HCT116 (cell line): Measurements from ENCODE around the gene MRFAP1. TPM values are rescaled to one million over a fixed set of nuclear protein-coding genes. Genes with fewer than 3 reads are reported as not detected.

ENCODE experiments used
- ATAC-seq: fragments of 200-7000 bp; cut with Tn5 transposase; 2 replicates; pipeline ENCODE4 v1.9.1; 2020; ENCODE audit warnings: mild to moderate bottlenecking, moderate library complexity
- BruUV-seq: library from RNA; stranded (reverse); fragments of 400-500 nt; replicated peaks from 2 replicates; lab custom pipeline; 2021; lab: Mats Ljungman, UMichigan
- CTCF ChIA-PET: fragments of 300-600 bp; sonication (Branson Sonifier 250); formaldehyde crosslinking; loops from one replicate; lab custom pipeline; 2021; ENCODE audit warnings: antibody characterized with exemption; lab: Charles Lee
- POLR2A ChIA-PET: fragments of 300-600, 350-600 bp; sonication (Branson Sonifier 250); formaldehyde crosslinking; loops from one replicate; lab custom pipeline; 2021; ENCODE audit warnings: antibody characterized with exemption; lab: Charles Lee
- RAD21 ChIA-PET, 2 experiments: fragments of 300-600 bp; sonication (Branson Sonifier 250); formaldehyde crosslinking; loops; one replicate each; lab custom pipeline; 2023; ENCODE audit warnings: low total read pairs in 2 of 2; ENCODE audit not compliant: uncharacterized antibody in 2 of 2, unreplicated experiment in 2 of 2, low non-redundant PET in 1 of 2; lab: Charles Lee
- DNase-seq: peaks from one replicate; pipeline ENCODE4 v3.0.0-alpha.2; 2010; ENCODE audit warnings: low read depth, low spot score
- H2AFZ ChIP-seq: fragments of 200-600 bp; shearing (Covaris generic), sonication (generic); 2 replicates; pipeline ENCODE4 v1.6.1; 2017; ENCODE audit warnings: low read depth, mixed run types, mixed read lengths, antibody characterized with exemption, low read length; ENCODE audit not compliant: poor library complexity, severe bottlenecking
- H3K27ac ChIP-seq: 2 replicates; pipeline ENCODE4 v1.5.1; 2012; ENCODE audit warnings: low read depth, low read length
- H3K27me3 ChIP-seq: fragments of 200-600 bp; sonication (generic); 2 replicates; pipeline ENCODE4 v1.6.1; 2016; ENCODE audit warnings: mixed run types, low read length, mixed read lengths; ENCODE audit not compliant: insufficient read depth
- H3K36me3 ChIP-seq, 2 experiments: fragments of 200-500 bp in 1 of 2; fragments of 200-600 bp in 1 of 2; sonication (Bioruptor generic) in 1 of 2; sonication (generic) in 1 of 2; 2 replicates each; pipeline versions ENCODE4 v1.5.1 to v1.6.1; 2014 to 2016; ENCODE audit warnings: low read length in 2 of 2, inconsistent platforms in 1 of 2, mixed read lengths in 1 of 2, mixed run types in 1 of 2; ENCODE audit not compliant: insufficient read depth in 2 of 2, control insufficient read depth in 1 of 2
- H3K4me1 ChIP-seq, 2 experiments: fragments of 200-600 bp in 1 of 2; sonication (generic) in 1 of 2; 2 replicates each; pipeline versions ENCODE4 v1.5.1 to v1.6.1; 2012 to 2017; ENCODE audit warnings: low read length in 2 of 2, inconsistent platforms in 1 of 2, mild to moderate bottlenecking in 1 of 2, mixed read lengths in 1 of 2, mixed run types in 1 of 2, moderate library complexity in 1 of 2; ENCODE audit not compliant: insufficient read depth in 2 of 2, control insufficient read depth in 1 of 2
- H3K4me2 ChIP-seq: fragments of 200-600 bp; sonication (generic); 2 replicates; pipeline ENCODE4 v1.6.1; 2017; ENCODE audit warnings: mixed run types, low read length, mixed read lengths
- H3K4me3 ChIP-seq, 2 experiments: fragments of 200-600 bp in 1 of 2; sonication (generic) in 1 of 2; replicated peaks in 1 of 2; 2 replicates each; pipeline ENCODE4 v1.5.1; 2011 to 2016; ENCODE audit warnings: low read length in 2 of 2, control low read depth in 1 of 2, low read depth in 1 of 2, mild to moderate bottlenecking in 1 of 2, mixed read lengths in 1 of 2, mixed run types in 1 of 2
- H3K79me2 ChIP-seq: fragments of 200-600 bp; sonication (generic); 2 replicates; pipeline ENCODE4 v1.6.1; 2017; ENCODE audit warnings: mild to moderate bottlenecking, mixed run types, low read length, moderate library complexity, mixed read lengths; ENCODE audit not compliant: insufficient read depth
- H3K9ac ChIP-seq: fragments of 200-600 bp; sonication (generic); 2 replicates; pipeline ENCODE4 v1.6.1; 2016; ENCODE audit warnings: low read length, mixed read lengths
- H3K9me2 ChIP-seq: fragments of 200-600 bp; sonication (generic), shearing (Covaris generic); 2 replicates; pipeline ENCODE4 v1.6.1; 2017; ENCODE audit warnings: mixed run types, mild to moderate bottlenecking, moderate library complexity; ENCODE audit not compliant: insufficient read depth
- H3K9me3 ChIP-seq, 2 experiments: fragments of 200-500 bp in 1 of 2; fragments of 200-600 bp in 1 of 2; sonication (Bioruptor generic) in 1 of 2; sonication (generic) in 1 of 2; 2 replicates each; pipeline ENCODE4 v1.6.1; 2014 to 2017; ENCODE audit warnings: low read length in 2 of 2, mixed read lengths in 2 of 2, inconsistent platforms in 1 of 2, low read depth in 1 of 2, mild to moderate bottlenecking in 1 of 2, mixed run types in 1 of 2, moderate library complexity in 1 of 2; ENCODE audit not compliant: control insufficient read depth in 1 of 2, insufficient read depth in 1 of 2
- H4K20me1 ChIP-seq: fragments of 200-600 bp; sonication (generic), shearing (Covaris generic); 2 replicates; pipeline ENCODE4 v1.6.1; 2017; ENCODE audit warnings: mixed run types, mild to moderate bottlenecking, moderate library complexity; ENCODE audit not compliant: insufficient read depth
- ATF3 ChIP-seq: IDR thresholded peaks from 2 replicates; pipeline ENCODE4 v1.6.1; 2012
- CEBPB ChIP-seq: IDR thresholded peaks from 2 replicates; pipeline ENCODE4 v1.6.1; 2012; ENCODE audit warnings: low read depth
- EGR1 ChIP-seq: IDR thresholded peaks from 2 replicates; pipeline ENCODE4 v1.6.1; 2012; ENCODE audit warnings: low read depth
- EZH2 ChIP-seq: fragments of 200-600 bp; sonication (generic); IDR thresholded peaks from 2 replicates; pipeline ENCODE4 v1.6.1; 2017; ENCODE audit warnings: antibody characterized with exemption, mixed run types
- EZH2phosphoT487 ChIP-seq: fragments of 200-600 bp; IDR thresholded peaks from 2 replicates; pipeline ENCODE4 v1.6.1; 2018; ENCODE audit warnings: antibody characterized with exemption, borderline replicate concordance
- FOSL1 ChIP-seq: IDR thresholded peaks from 2 replicates; pipeline ENCODE4 v1.6.1; 2012; ENCODE audit warnings: low read depth
- POLR2A ChIP-seq: IDR thresholded peaks from 2 replicates; pipeline ENCODE4 v1.7.0; 2011; ENCODE audit warnings: borderline replicate concordance; ENCODE audit not compliant: insufficient read depth, insufficient read length; ENCODE audit errors: extremely low read depth
- POLR2AphosphoS5 ChIP-seq: IDR thresholded peaks from 2 replicates; pipeline ENCODE4 v1.6.1; 2011; ENCODE audit warnings: mild to moderate bottlenecking, low read depth, low read length, moderate library complexity
- RAD21 ChIP-seq: IDR thresholded peaks from 2 replicates; pipeline ENCODE4 v1.6.1; 2012; ENCODE audit warnings: low read depth, mild to moderate bottlenecking
- REST ChIP-seq: IDR thresholded peaks from 2 replicates; pipeline ENCODE4 v1.6.1; 2012; ENCODE audit warnings: low read depth
- SIN3A ChIP-seq: IDR thresholded peaks from 2 replicates; pipeline ENCODE4 v1.6.1; 2012; ENCODE audit warnings: low read depth
- TCF7L2 ChIP-seq: IDR thresholded peaks from 2 replicates; pipeline ENCODE4 v1.7.0; 2011; ENCODE audit warnings: borderline replicate concordance, inconsistent platforms; ENCODE audit not compliant: insufficient read depth, insufficient read length; ENCODE audit errors: extremely low read depth
- YY1 ChIP-seq: IDR thresholded peaks from 2 replicates; pipeline ENCODE4 v1.6.1; 2011; ENCODE audit warnings: low read length, low read depth, moderate library complexity, mild to moderate bottlenecking; ENCODE audit not compliant: insufficient replicate concordance; ENCODE audit errors: extremely low read depth
- ZNF274 ChIP-seq: fragments of 200-500 bp; sonication (Bioruptor generic); IDR thresholded peaks from 2 replicates; pipeline ENCODE4 v1.6.1; 2014; ENCODE audit warnings: mild to moderate bottlenecking, low read depth, low read length, inconsistent platforms
- intact Hi-C: fragments of 100-400 bp; cut with micrococcal nuclease; formaldehyde crosslinking; loops from 2 replicates; pipeline ENCODE4 v1.10.0; 2022
- total RNA-seq: library from RNA; stranded (reverse); gene quantifications from one replicate; pipeline ENCODE4 v1.2.1, GENCODE V29; 2021; ENCODE audit not compliant: unreplicated experiment
- TF ChIP-seq, protein P1 (sequence below): IDR thresholded peaks from 2 replicates; pipeline ENCODE4 v1.6.1; 2012

MRFAP1 gene
- total RNA-seq, 1 experiment from 2014 or later: 313 TPM

DNA sequence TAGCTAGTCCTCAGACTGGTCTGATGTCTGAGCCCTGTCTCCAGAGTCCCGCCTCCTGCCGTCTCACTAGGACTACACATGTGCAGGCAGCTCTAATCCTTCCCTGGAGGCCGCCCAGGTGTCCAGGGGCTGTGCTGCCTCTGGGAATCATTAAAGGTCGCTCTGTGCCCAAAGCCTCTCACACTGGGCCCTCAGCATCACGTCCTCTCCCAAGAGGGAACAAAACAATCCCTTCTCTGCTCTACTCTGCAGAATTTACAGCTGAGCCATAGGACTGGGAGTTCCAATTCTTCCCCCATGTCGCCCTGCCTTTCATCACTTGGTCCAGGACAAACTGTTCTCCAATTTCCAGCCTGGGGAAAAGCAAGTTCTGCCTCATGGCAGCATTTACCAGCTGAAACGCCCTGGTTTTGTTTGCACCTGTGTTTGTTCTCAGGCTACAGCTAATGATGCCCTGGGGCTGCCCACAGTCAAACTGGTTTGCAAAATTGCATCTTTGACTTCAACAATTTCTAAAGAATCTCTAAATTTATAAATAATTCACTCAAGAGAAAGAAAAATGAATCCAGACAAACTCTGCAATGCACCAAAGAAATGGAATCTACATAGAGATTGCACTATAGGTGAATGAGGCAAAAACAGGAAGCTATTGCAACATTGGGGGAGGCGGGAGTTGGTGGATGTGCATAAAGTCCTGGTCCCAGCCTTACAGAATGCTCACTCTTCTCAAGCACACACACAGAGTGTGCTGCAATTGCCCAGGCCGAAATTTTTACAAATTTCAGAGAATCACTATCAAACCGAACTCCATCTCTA lies 7.2 kb upstream of the MRFAP1 start:
- no peak for ATAC-seq
- H3K9me3 ChIP-seq: no peaks in the 10 kb centered on the region
- CTCF ChIA-PET: no interaction called here

DNA sequence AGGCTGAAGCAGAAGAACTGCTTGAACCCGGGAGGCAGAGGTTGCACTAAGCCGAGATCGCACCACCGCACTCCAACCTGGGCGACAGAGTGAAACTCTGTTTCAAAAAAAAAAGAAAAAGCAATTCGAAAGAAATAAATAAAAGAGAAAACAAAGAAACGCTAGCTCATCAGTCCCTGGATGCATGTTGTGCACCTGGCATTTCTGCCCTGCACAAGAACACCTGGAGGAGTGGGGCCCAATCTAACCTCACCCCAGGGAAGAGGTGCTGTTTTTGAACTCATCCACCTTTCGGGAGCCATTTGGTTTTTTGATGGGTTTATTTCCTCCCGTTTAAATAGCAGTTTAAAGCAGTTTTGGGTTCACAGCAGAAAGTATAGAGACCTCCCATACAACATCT lies 5.7 kb upstream of the MRFAP1 start:
- no peak overlapping the region for H3K4me2 ChIP-seq
- H3K27me3 ChIP-seq: no peaks in the 10 kb centered on the region
- no peaks in the 10 kb centered on the region for H3K9me3 ChIP-seq
- H3K9me2 ChIP-seq: no peaks in the 10 kb centered on the region
- no peak overlapping the region for H2AFZ ChIP-seq
- H3K36me3 ChIP-seq: no peaks in the 10 kb centered on the region
- H3K4me3 ChIP-seq: no peak overlapping the region
- H3K9ac ChIP-seq: no peak overlapping the region
- H3K4me1 ChIP-seq: peaks cover under 1% of the 10 kb centered on the region in 2 experiments; a peak in 2 of 4 replicates
- intact Hi-C loops: no loop called here
- DNase-seq (no peak), ATAC-seq (no peak)
- ChIA-PET CTCF (no interaction called here), RAD21 (no interaction called here), POLR2A (no interaction called here)
- no peaks in the 10 kb centered on the region for H4K20me1 ChIP-seq
- no TSS peak for BruUV-seq
- no peak overlapping the region for H3K27ac ChIP-seq
- no peaks in the 10 kb centered on the region for H3K79me2 ChIP-seq
- TF ChIP-seq EGR1 (no peak), ATF3 (no peak), POLR2AphosphoS5 (no peak), POLR2A (no peak), SIN3A (no peak), ZNF274 (no peak), RAD21 (no peak), CEBPB (no peak), TCF7L2 (no peak), EZH2 (no peak), YY1 (no peak), EZH2phosphoT487 (no peak), FOSL1 (no peak), REST (no peak)
- TF ChIP-seq, protein P1, sequence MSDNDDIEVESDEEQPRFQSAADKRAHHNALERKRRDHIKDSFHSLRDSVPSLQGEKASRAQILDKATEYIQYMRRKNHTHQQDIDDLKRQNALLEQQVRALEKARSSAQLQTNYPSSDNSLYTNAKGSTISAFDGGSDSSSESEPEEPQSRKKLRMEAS: no peak

More for the DNA sequence above, 7.2 kb upstream of the MRFAP1 start:
- no peaks in the 10 kb centered on the region for H4K20me1 ChIP-seq
- no peaks in the 10 kb centered on the region; a peak in 1 of 4 replicates for H3K4me1 ChIP-seq
- no peaks in the 10 kb centered on the region for H3K36me3 ChIP-seq
- H3K27me3 ChIP-seq: no peaks in the 10 kb centered on the region
- no peak overlapping the region for H3K9ac ChIP-seq
- ChIA-PET POLR2A (no interaction called here), RAD21 (no interaction called here)
- no peak for TF ChIP-seq POLR2A
- TF ChIP-seq EGR1: no peak
- TF ChIP-seq CEBPB: peak; percentile 82
- DNase-seq: no peak
- BruUV-seq: no TSS peak
- no peaks in the 10 kb centered on the region for H3K9me2 ChIP-seq
- H3K27ac ChIP-seq: no peak overlapping the region
- no peaks in the 10 kb centered on the region for H3K79me2 ChIP-seq
- no peak overlapping the region for H3K4me2 ChIP-seq
- no peak overlapping the region for H2AFZ ChIP-seq
- intact Hi-C loops: no loop called here
- H3K4me3 ChIP-seq: no peak overlapping the region
